ENCODE results near the gene WDFY1. TPM values are rescaled to one million over a fixed set of nuclear protein-coding genes. Genes with fewer than 3 reads are reported as not detected.

The WDFY1 gene
- total RNA-seq, 1 experiment from 2014 or later: 45.5 TPM

DNA sequence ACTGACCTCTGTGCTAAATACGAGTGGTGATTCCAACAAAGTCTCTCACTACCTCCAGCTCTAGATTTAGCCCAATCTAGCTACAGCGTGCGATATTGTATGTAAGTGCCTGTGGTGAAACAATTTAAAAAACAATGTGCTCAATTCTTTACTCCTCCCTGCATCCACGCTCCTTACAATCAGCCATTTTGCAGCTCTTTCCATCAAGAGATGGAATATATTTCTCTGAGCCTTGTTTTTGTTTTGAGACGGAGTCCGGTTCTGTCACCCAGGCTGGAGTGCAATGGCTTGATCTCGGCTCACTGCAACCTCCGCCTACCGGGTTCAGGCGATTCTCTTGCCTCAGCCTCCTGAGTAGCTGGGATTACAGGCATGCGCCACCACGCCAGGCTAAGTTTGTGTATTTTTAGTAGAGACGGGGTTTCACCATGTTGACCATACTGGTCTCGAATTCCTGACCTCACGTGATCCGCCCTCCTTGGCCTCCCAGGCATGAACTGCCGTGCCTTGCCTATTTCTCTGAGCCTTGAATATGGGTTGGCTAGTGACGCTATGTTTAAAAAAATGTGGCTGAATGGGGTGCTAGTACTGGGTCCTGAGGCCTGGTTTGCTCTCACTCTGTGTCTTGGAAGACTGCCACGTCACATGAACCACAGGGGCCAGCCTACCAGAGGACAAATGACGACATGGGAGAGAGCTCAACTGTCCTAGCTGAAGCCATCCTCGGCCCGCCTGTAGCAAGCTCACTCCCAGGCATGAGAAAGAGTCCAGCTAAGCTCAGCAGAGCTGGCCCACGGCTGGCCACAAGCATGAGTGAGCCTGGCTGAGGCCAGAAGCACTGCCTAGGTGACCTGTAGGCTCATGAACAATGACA is 14.8 kb downstream of the WDFY1 start:
- no peak for DNase-seq (ENCODE audit: low read depth)

DNA sequence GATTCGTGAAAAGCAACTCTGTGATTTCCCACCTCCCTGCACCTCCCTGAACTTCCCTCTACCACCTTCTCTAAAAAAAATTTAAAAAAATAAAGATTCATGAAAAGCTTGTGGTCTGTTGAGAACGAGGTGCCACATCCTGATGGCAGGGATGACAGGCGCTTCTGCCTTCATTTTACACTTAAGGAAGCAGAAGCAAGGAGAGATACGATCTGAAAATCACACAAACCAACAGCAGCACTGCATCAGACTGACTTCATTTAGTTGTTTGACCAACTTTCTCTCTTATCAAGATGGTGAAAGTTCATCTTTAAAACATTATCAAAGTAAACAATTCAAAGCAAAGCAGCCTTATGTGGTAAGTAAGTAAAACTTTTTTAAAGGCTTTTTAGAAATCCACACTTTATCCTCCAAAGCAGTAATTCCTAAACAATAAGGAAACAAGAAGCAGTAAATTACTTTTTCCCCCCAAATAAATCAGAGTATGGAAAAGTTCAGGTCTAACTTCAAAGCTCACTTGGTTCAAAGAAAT is 15.5 kb downstream of the WDFY1 start:
- no peak for DNase-seq (ENCODE audit: low read depth)

DNA sequence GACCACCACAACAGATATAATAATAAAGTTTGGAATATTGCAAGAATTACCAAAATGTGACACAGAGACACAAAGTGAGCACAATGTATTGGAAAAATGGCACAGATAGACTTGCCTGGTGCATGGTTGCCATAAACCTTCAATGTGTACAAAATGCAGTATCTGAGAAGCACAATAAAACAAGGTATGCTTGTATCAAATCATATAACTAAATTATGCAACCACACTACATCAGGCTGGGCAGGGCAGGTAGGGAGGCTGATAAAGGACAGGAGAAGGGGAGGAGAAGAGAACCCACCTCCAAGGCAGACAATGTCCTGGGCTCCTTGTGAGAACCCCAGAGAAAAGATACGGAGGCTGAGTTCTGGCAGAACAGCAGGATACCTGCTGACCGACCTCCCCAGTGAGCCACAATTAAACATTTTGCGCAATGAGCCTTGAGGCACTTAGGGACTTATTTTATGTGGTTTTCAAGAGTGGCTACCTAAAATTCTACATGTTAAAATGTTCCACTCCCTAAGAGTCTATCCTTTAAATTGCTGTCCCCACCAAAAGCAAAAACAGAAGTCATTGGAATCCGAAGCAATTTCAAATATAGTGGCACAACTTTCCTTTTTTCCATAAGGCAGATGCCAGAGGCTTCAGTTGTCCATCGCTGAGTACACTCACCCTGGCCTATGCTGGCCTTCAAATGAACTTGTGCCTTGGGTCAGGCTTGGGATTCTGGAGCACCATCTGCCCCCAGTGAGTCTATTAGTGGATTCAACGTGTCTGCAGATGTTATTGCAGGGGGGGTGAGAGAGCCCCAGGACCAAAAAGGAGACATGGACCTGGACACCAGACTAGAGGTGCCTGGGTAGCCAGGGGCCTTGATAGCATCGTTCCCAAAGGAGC is 16.8 kb downstream of the WDFY1 start:
- DNase-seq (ENCODE audit: low read depth): no peak

DNA sequence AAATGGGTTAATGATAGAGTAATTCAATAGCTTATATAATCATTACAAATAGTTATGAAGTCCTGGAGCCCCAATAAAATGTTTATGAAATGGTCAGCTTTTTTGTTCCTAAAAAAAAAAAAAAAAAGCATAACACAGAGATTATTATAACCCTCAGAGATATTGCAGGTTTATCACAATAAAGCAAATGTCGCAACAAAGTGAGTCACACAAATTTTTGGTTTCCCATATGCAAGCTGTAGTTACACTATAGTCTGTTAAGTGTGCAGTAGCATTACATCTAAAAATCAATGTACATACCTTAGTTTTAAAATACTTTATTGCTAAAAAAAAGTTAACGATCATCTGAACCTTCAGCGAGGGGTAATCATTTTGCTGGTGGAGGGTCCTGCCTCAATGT is 20.0 kb downstream of the WDFY1 start:
- DNase-seq (ENCODE audit: low read depth): peak; percentile 31

DNA sequence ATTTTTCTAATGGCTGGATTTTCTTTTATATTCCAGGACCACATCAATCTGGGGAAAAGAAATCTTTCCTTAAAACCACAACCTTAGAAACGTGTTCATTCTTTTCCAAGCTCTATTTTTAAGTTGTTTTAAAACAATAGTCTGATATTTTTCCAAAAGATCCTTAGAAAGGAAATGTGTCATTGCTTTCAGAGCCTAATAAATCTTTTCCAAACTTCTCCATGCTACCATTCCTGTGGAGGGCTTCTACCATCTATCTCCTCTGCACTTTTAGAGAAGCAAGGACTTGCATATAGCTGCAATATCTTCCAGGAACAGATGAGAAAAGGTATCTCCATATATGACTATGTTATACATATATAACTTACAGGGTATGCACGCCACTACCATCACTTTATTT is 21.2 kb downstream of the WDFY1 start:
- no peak for DNase-seq (ENCODE audit: low read depth)

DNA sequence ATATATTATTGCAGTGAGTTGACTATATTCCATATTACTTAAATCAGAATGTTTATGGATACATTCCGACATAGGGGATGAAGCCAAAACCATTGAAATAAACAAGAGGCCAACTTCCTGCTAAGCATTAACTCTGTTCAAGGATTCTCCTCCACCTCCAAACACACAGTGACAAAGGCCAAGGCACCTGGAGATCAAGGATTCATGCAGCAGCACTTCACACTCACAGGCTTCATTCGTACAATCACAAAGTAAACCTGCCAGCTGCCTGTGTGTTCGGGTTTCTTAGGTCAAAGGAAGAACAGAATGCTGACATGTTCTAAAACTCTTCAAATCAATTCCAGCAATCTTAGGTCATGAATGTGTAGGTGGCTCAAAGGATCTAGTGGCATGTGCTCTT is 22.8 kb downstream of the WDFY1 start:
- no peak for DNase-seq (ENCODE audit: low read depth)

DNA sequence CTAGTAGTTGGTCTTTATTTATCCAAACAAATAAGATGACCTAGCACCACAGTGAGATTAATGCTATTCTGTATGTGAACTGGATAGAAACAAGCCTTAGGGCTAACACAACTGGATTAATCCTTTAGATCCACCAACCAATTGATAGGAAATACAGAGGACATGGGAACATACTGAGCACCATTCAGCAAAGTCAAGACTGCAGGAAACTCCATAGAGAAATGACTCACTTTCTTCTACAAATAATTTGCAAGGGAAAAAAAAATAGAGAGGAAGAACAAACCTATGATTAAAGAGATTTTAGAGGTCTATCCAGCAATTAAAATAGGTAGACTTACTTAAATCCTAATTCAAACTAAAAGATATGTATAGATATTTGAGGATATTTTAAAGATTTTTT is 23.9 kb downstream of the WDFY1 start:
- no peak for DNase-seq (ENCODE audit: low read depth)

DNA sequence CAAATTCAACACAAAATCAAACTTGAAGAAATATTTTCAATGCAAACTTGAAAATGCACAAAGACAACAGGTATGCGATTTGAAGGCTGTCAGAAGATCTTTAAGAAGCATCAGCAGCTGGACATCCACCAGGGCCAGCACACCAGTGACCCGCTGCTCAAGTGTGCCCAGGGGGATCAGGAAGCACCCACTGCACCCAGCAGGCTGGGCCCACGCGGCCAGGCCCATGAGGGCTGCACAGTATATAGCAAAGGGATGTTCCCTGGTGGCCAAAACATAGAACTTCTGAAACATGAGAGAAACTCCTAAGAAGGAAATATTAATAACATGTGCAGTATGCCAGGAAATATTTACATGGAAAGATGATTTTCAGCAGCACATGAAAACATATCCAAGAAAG is 25.0 kb downstream of the WDFY1 start:
- no peak for DNase-seq (ENCODE audit: low read depth)

DNA sequence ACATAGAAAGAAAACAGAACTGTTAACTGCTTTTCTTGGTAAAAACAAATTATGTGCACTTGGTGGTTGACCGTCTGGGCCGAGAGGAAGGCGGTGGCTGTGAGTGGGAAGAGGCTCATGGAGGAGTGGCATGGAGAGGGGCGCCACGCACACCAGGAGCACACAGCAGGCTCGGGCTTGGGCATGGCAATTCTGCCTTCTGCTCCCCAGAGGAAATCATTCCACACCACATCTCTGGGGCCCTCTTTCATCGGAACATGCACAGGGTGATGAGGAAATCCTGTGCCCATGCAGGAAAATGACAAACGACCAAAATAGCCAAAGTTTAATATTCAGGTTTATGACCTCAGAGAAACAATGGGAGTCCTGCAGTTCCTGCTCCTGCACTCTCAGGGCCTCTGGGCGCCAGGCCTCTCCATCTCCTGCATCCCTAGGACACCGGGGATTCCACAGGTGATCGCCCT is 26.4 kb downstream of the WDFY1 start:
- no peak for DNase-seq (ENCODE audit: low read depth)

DNA sequence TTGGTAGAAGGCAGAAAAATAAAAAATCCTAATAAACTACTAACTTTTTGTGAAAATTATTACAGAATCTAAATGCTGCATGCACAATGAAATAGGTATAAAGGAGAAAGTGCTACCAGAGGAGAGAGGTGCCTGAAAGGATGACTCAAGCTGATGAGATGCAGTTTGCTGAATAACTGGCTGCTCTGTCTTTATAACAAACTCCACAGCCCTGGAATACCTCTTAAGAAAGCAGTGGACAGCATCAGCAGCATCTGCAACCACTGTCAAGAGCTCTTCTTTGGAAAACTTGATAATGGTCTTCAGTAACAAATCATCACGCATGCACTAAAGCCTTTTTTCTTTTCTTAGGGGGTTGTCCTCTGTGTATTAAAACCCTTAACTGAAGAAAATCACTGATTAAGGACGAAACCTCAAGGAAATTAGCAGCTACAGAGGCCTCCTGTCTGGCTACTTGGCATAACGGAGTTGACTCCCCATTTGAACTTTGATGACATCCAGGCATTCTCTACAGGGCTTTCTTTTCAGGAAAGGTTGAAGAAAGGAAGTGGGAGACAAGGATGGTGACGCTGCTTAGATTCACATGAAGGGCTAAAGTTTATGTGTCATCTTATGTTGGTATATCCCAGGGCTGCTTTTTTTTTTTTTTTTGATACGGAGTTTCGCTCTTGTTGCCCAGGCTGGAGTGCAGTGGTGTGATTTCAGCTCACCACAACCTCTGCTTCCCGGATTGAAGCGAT is 28.8 kb downstream of the WDFY1 start:
- DNase-seq (ENCODE audit: low read depth): no peak

DNA sequence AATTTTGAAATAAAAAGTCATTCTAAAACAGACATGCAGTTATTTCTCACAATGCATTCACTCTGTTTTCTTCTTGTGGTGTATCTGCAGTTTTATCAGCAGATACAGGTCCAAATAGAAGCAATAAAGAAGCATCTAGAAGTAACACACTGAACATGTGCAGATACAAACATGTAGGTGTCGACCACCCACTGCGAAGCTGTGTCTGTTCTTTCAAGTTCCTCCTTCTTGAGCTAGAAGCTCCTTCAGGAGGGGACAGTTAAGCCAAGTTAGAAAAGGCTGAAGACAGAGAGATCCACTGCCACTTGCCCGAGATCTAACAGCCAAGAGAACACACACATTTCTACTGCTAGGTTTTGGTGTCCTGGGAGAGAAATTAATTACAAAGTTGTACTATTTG is 30.1 kb downstream of the WDFY1 start:
- DNase-seq (ENCODE audit: low read depth): no peak

DNA sequence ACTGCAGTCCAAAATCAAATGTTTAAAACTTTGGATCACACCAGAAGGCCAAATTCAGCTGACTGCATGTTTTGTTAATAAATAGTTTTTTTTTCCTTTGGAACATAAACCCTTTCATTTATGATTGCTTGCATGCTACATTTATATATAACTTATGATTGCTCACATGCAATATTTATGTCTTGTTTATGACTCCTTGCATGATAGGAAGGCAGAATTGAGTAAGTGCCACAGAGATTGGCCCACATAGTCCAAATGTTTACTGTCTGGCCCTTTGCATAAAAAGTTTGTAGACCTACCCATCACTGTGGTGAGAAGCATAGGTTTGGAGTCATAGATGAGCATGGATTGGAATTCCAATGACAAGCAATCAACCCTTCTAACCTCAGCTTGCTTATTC is 30.8 kb downstream of the WDFY1 start:
- no peak for DNase-seq (ENCODE audit: low read depth)

DNA sequence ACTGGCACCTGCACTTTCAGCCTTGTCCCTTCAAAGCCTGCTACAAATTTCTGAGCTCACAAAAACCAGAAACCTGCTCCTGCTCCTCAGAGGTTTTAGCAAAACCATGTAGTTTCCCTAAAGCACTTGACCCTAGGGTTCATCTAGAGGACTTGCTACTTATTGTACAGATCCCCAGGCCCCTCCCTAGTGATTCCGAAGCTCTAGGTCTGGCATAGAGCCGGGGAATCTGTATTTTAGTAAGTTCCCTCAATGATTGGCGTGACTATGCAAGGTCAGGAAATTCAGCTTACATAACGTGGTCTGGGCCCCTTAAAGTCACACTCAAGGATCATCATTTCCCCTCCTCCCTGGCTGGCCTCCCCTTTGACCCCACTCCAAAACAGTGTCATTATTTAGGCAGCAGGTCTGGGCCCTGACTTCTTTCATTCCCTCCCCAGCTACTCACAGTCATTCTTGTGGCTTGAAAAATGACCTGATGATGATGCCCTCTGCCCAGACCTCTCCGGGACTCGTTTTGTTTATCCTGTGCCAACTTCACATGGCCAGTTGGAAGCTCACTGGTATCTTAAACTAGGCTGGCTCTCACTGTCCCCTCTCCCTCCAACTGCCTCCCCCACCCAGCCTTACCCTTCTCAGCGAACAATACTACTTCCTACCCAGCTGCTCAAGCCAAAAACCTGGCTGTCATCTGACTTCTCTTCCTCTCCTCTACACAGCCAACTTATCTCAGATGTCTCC is 36.0 kb downstream of the WDFY1 start:
- peak; percentile 24 for DNase-seq (ENCODE audit: low read depth)

DNA sequence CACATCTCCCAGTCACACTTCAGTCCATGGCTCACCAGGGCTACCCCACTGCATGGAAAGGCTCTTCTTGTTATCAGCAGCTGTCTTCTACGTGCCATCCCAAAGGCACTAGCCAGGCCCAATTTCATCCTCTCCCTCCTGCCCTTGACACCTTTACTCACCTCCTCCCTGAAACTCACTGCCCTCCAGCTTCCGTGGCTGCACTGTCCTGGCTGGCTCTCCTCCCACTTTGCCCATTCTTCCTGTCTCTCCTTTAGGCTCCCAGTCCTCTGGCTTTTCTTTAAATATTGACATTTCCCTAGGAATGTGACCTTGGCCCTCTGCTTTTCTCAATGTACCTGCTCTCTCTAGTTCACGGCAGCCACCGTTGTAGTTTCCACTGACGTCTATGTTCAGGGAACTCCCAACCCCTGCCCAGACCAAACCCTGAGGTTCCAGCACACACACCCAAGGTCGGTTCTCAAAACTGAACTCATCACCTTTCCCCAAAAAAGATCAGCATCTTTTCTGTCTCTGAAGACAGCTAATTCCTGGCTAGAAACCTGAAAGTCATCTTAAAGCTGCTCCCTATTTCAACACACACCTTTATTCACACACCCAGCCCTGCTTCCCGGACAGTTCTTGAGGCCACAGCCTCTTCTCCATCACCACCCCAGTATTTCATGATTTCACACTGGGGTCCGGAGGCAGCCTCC is 36.7 kb downstream of the WDFY1 start:
- no peak for DNase-seq (ENCODE audit: low read depth)

DNA sequence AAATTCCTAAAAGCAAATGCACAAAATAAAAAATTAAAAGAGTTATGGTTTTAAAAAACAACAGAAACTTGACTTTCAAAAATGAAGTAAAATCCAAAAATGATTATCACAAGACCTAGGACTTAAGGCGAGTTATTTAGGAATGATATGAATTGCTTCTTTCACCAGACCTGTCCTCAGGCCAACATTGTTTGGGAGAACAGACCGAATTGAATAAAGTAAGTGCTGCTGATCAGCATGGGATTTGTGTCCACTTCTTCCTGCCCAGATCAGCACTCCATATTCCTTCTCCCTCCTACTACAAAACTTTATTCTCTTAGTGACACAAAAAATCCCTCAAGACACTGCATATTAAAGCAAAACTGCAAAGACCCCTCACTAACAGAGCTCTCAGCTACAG is 39.1 kb downstream of the WDFY1 start:
- no peak for DNase-seq (ENCODE audit: low read depth)

DNA sequence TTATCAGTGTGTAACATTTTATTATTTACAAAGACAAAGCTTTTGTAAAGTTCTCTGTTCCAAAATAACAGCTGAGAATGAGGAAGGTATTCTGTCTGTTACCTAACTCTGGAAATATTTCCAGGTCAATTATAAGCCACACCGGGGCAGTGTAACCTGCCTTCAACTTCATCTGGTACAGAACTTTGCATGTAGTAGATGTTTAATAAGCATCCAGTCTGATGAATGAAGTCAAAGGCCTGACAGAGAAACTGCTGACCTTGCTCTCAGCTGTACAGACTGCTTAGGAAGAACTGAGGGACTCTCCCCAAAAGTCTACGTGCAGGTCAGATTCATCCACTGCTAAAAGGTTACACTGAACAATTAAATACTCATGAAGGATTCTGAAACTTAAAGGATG is 43.3 kb downstream of the WDFY1 start:
- DNase-seq (ENCODE audit: low read depth): no peak

DNA sequence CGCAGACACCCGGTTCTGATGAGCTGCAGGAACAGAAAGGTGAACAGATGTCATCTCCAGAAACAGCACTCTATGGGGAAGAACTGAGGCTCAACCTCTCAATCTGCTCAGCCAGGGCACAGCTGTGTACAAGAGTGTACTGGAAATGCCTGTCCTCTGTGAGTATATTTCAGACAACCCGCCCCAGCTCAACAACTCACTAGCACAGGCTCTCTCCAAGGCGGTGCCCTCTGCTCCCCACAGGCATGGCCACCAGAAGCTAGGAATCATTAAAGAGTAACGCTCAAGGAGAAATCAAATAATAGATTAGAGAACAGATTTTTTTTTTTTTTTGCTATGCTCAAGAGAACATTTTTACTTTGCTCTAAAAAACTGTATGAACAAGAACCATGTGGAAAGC is 43.8 kb downstream of the WDFY1 start:
- no peak for DNase-seq (ENCODE audit: low read depth)

DNA sequence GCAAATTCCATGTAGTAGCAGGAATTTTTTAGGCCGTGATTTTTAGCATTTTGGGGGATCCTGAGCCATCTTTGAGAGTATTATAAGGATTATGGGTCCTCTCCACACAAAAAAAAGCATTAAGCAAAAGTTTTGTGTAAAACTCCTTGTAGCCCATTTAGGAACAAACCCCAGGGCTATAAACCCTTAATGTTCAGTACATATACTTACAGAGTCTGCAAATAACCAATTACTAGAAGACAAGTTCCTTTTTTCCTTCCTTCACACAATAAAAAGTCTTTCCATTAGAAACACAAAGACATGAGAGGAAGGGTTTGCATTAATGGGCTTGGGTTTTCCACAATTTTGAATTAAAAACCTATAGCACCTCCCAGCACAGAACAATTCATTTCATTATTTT is 44.6 kb downstream of the WDFY1 start:
- DNase-seq (ENCODE audit: low read depth): no peak

DNA sequence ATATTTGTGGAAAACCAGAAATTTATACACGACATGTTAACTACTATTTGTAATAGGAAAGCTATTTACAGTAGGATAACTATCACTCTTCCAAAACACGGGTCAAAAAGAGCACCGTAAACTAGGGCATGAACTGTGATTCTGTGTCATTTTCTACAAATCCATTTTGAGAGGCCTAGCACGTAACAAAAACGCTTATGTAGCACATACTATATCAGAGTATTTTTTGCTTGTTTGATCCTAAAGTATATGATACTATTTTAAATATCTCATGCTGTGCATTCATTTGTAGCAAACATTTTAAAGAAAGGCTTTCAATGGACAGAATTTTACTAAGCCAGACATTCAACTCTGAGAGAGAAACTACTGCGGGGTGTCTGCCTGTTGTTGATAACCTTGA is 45.1 kb downstream of the WDFY1 start:
- no peak for DNase-seq (ENCODE audit: low read depth)

DNA sequence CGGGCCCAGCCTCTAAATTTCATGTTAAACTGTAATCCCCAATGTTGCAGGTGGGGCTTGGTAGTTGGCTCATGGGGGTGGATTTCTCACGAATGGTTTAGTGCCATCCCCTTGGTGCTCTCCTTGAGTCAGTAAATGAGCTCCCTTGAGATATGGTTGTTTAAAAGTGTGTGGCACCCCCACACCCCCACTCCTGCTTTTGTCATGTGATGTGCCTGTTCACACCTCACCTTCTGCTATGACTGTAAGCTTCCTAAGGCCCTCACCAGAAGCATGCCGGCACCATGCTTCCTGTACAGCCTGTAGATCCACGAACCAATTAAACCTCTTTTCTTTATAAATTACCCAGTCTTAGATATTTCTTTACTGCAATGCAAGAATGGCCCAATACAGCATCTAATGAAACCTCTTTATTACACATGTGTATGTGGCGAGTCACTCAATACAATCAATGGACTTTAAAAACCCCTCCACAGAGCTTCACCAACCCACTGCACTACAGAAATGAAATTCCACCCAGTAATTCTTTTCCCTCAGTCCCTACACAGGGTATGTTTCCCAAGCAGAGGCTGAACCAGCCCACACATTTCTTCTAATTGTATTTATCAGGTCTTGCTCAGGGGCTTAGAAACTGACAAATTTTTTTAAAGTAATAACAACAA is 47.3 kb downstream of the WDFY1 start:
- no peak for DNase-seq (ENCODE audit: low read depth)
